ENCODE measurements around the gene CPNE5. TPM values are rescaled to one million over a fixed set of nuclear protein-coding genes. Genes with fewer than 3 reads are reported as not detected.
A peak's percentile ranks its signal among the peaks of the same experiment; 100 is the strongest.

Gene CPNE5
- polyA plus RNA-seq, 3 donors: 0.47 to 0.85 (median 0.82) TPM

- Mint-ChIP-seq H3K27me3 (ENCODE audit: low read depth in 3 of 3) (peaks cover 4 to 10% (median 7%) of the 10 kb centered on the region in 3 donors), H3K4me1 (peaks cover 18% of the 10 kb centered on the region)
These were observed 93.4 kb downstream of the CPNE5 start for GRCh38 chr6:36745836-36746235.

DNA sequence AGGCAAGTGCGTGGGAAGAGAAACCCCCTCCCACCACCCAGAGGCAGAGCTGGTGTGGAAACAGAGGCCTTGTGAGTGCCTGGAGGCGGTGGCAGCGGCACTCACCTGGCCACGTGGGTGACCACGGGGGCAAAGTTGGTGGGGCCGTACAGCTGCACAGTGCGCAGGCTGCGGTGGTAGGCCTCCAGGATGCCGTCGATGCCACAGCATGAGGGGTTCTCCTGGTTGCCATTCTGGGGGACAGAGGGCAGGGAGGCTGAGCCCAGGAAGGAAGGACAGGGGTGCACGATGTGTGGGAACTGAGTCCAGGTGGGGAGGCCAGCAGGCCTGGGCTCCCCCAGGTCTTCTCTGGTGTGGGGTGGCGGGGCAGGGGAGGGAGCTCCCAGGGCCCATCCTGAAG is 94.0 kb downstream of the CPNE5 start:
- Mint-ChIP-seq H3K4me3 (no peak overlapping the region), H3K27ac (peak overlapping the region in 1 of 7 donors; percentile 41), H3K27me3 (ENCODE audit: low read depth in 3 of 3) (peaks cover 4 to 10% (median 7%) of the 10 kb centered on the region in 3 donors), H3K4me1 (peaks cover 18% of the 10 kb centered on the region), H3K36me3 (peaks cover 3 to 7% of the 10 kb centered on the region in 2 donors), H3K9me3 (peaks cover 9 to 23% (median 16%) of the 10 kb centered on the region in 7 donors)
- Histone ChIP-seq H3K9me3 (replicated peaks in 1 of 2; ENCODE audit: control insufficient read depth in 1 of 2, insufficient read depth in 1 of 2, low read length in 2 of 2) (peaks cover 14 to 19% of the 10 kb centered on the region in 2 donors), H3K79me2 (ENCODE audit: insufficient read depth, low read length) (no peaks in the 10 kb centered on the region), H4K20me1 (ENCODE audit: insufficient read depth, low read length) (no peaks in the 10 kb centered on the region), H2AFZ (ENCODE audit: insufficient read depth, low read depth, low read length, poor library complexity, severe bottlenecking) (no peak overlapping the region), H3K4me1 (ENCODE audit: control insufficient read depth in 1 of 2, insufficient read depth in 2 of 2, low read length in 2 of 2) (peaks cover 13 to 19% of the 10 kb centered on the region in 2 donors), H3K9ac (ENCODE audit: insufficient read depth, low read length, poor library complexity, severe bottlenecking) (no peak overlapping the region), H3K27me3 (ENCODE audit: control insufficient read depth in 2 of 2, insufficient read depth in 2 of 2, low read length in 2 of 2) (no peaks in the 10 kb centered on the region), H3K4me2 (replicated peaks; ENCODE audit: extremely low read depth, low read length, poor library complexity, severe bottlenecking) (no peak overlapping the region), H3K4me3 (replicated peaks in 1 of 3; ENCODE audit: low read depth in 2 of 3, low read length in 3 of 3) (no peak overlapping the region), H3K36me3 (replicated peaks in 1 of 2; ENCODE audit: control insufficient read depth in 1 of 2, insufficient read depth in 2 of 2, low read length in 2 of 2) (no peaks in the 10 kb centered on the region), H3K27ac (ENCODE audit: low read depth in 1 of 2, low read length in 2 of 2) (no peak overlapping the region)
- no peak for TF ChIP-seq CTCF (IDR thresholded peaks at IDR 0.05)
- intact Hi-C loops (cut with micrococcal nuclease): no loop called here
- 96% methylated on average over 10 of the region's 12 CpGs for WGBS (ENCODE audit: insufficient coverage)
- DNase-seq: no peak

More at GRCh38 chr6:36745836-36746235, 93.4 kb downstream of the CPNE5 start:
- Histone ChIP-seq H3K27ac (ENCODE audit: low read depth in 1 of 2, low read length in 2 of 2) (no peak overlapping the region), H3K9me3 (replicated peaks in 1 of 2; ENCODE audit: control insufficient read depth in 1 of 2, insufficient read depth in 1 of 2, low read length in 2 of 2) (peaks cover 18 to 24% of the 10 kb centered on the region in 2 donors), H3K4me1 (ENCODE audit: control insufficient read depth in 1 of 2, insufficient read depth in 2 of 2, low read length in 2 of 2) (peaks cover 13 to 19% of the 10 kb centered on the region in 2 donors), H3K36me3 (replicated peaks in 1 of 2; ENCODE audit: control insufficient read depth in 1 of 2, insufficient read depth in 2 of 2, low read length in 2 of 2) (no peaks in the 10 kb centered on the region), H3K9ac (ENCODE audit: insufficient read depth, low read length, poor library complexity, severe bottlenecking) (no peak overlapping the region), H3K4me3 (replicated peaks in 1 of 3; ENCODE audit: low read depth in 2 of 3, low read length in 3 of 3) (no peak overlapping the region), H4K20me1 (ENCODE audit: insufficient read depth, low read length) (no peaks in the 10 kb centered on the region), H3K79me2 (ENCODE audit: insufficient read depth, low read length) (no peaks in the 10 kb centered on the region), H3K4me2 (replicated peaks; ENCODE audit: extremely low read depth, low read length, poor library complexity, severe bottlenecking) (no peak overlapping the region), H2AFZ (ENCODE audit: insufficient read depth, low read depth, low read length, poor library complexity, severe bottlenecking) (no peak overlapping the region), H3K27me3 (ENCODE audit: control insufficient read depth in 2 of 2, insufficient read depth in 2 of 2, low read length in 2 of 2) (no peaks in the 10 kb centered on the region)
- H3K9me3 Mint-ChIP-seq: peaks cover 13 to 27% (median 20%) of the 10 kb centered on the region in 7 donors
- H3K4me3 Mint-ChIP-seq: no peak overlapping the region
- DNase-seq: no peak
- no peak overlapping the region for H3K27ac Mint-ChIP-seq
- intact Hi-C loops (cut with micrococcal nuclease): no loop called here
- peaks cover 3 to 9% of the 10 kb centered on the region in 2 donors for H3K36me3 Mint-ChIP-seq
- no peak for TF ChIP-seq CTCF (IDR thresholded peaks at IDR 0.05)
- WGBS (ENCODE audit: insufficient coverage): 69% methylated on average over 4 of the region's 8 CpGs

Data from CD14-positive monocyte (primary cell).